ENCODE data around the gene CCDC6. TPM values are rescaled to one million over a fixed set of nuclear protein-coding genes. Genes with fewer than 3 reads are reported as not detected.

The CCDC6 gene
- total RNA-seq: 64.9 and 71.2 TPM in 2 replicates

DNA sequence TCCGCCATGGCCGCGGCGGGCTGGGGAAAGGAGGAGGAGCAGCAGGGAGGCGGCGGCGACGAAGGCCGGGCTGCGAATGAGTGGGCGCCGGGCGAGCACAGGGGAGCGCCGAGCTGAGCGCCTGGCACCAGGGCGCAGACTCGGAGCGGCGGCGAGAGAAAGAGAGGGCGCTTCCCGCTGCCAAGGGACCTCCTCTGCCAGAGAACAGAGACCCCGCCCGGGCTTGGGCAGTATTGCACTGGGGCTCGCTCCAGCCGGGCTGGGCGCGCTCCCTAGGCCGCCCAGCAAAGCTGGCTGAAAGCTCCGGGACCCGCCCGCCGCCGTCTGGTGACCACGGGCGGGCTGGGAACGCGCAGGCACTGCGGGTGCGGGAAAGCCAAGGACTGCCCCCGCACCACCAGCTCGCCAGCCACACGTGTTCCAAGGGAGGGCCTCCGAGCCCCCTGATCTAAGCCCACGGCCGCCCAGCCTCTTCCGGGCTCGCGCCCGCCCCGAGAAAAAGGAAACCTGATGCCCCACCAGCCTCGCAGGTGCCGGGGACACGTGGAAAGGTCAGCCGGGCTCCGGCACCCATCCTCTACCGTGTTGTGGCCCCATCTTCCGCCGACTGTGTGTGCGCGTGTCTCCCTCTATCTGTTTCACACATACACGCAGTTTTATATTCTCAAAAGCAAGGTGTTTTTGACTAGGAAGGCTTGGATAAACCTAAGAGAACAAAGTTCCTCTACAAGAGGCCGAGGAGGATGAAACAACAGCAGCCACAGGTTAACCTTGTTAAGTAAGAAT lies at the start of gene CCDC6:
Gene CCDC6 (minus strand): TSS at position 140 of the 786 bp plus-strand sequence. CDS start 132 bp downstream, at position 8.

GRCh38 chr10:59753267-59753666 lies 153.1 kb downstream of the CCDC6 start, which contains the start of gene MRLN:
Gene MRLN, minus strand, starts transcription at chr10:59753455.

Other genes with a start within 250 kb of the CCDC6 start
- 2.1 and 4.1 TPM in 2 replicates for gene SLC16A9, start 196.7 kb downstream of the CCDC6 start, total RNA-seq
- gene MRLN, start 153.1 kb downstream of the CCDC6 start, total RNA-seq: not detected in 2 replicates